Panc1 (cell line): Measurements from ENCODE around the gene DPEP3.

ENCODE experiments used
- CTCF ChIP-seq: fragments of 450-650 bp; IDR thresholded peaks from 2 replicates; pipeline ENCODE4 v1.5.1; 2017; ENCODE audit warnings: mild to moderate bottlenecking
- POLR2AphosphoS5 ChIP-seq: IDR thresholded peaks from 2 replicates; pipeline ENCODE4 v1.6.1; 2012; ENCODE audit warnings: mild to moderate bottlenecking, low read depth, low read length, moderate library complexity
- REST ChIP-seq, 2 experiments: IDR thresholded peaks; 2 replicates each; pipeline ENCODE4 v1.6.1; 2011 to 2012; ENCODE audit warnings: low read depth in 2 of 2, control low read depth in 1 of 2, low read length in 1 of 2, mild to moderate bottlenecking in 1 of 2, moderate library complexity in 1 of 2; ENCODE audit not compliant: insufficient read depth in 1 of 2
- SIN3A ChIP-seq: IDR thresholded peaks from 2 replicates; pipeline ENCODE4 v1.6.1; 2012; ENCODE audit warnings: low read depth, mild to moderate bottlenecking, low read length, moderate library complexity, borderline replicate concordance; ENCODE audit not compliant: insufficient read depth
- TCF7L2 ChIP-seq: IDR thresholded peaks from 2 replicates; pipeline ENCODE4 v1.6.1; 2011; ENCODE audit warnings: mild to moderate bottlenecking, low read depth, low read length, inconsistent platforms

- TF ChIP-seq CTCF (no peak), SIN3A (no peak), TCF7L2 (no peak), REST (IDR thresholded peaks at IDR 0.05; ENCODE audit: insufficient read depth in 1 of 2, low read depth in 2 of 2, low read length in 1 of 2) (no peak), POLR2AphosphoS5 (no peak)
These were observed 28.9 kb upstream of the DPEP3 start for GRCh38 chr16:68009157-68009735.
